ENCODE results near the gene MDP1.

- TF ChIP-seq CTCF (IDR thresholded peaks at IDR 0.05): no peak
- no peak for TF ChIP-seq GABPA (IDR thresholded peaks at IDR 0.05; ENCODE audit: low read depth)
- no peak for TF ChIP-seq GATA2 (CRISPR knock-in tag; IDR thresholded peaks at IDR 0.05)
- TF ChIP-seq CHD2 (IDR thresholded peaks at IDR 0.05; ENCODE audit: low read length, partially characterized antibody): no peak
- TF ChIP-seq FOXM1 (IDR thresholded peaks at IDR 0.05; ENCODE audit: low read depth): no peak
Observed at GRCh38 chr14:24185741-24186140, 30.1 kb downstream of the MDP1 start.

Data from SK-N-SH (cell line).